Colonic mucosa (tissue), 4 donors: Measurements from ENCODE around the gene NLGN3. TPM values are rescaled to one million over a fixed set of nuclear protein-coding genes. Genes with fewer than 3 reads are reported as not detected.
"Not testable (repeated sequence)": the region's sequence is repeated elsewhere in the genome, so short reads cannot be mapped to it uniquely, and the experiment has no call there.

Experiments used
- DNase-seq: peaks from one replicate; pipeline ENCODE4 v3.0.0-alpha.2; 2020
- H3K27ac ChIP-seq: fragments of 200-600 bp; one replicate; pipeline ENCODE4 v1.8.0; 2021
- H3K27me3 ChIP-seq: fragments of 200-600 bp; one replicate; pipeline ENCODE4 v1.8.0; 2021
- H3K36me3 ChIP-seq: fragments of 200-600 bp; one replicate; pipeline ENCODE4 v1.8.0; 2021
- H3K4me1 ChIP-seq: fragments of 200-600 bp; one replicate; pipeline ENCODE4 v1.8.0; 2021; ENCODE audit warnings: mild to moderate bottlenecking
- H3K4me3 ChIP-seq: fragments of 200-600 bp; one replicate; pipeline ENCODE4 v1.8.0; 2021
- H3K9ac ChIP-seq, 2 donors: one replicate each; pipeline ENCODE4 v1.7.0; 2013; ENCODE audit warnings: control low read depth in 2 of 2, low read depth in 2 of 2, low read length in 2 of 2
- H3K9me3 ChIP-seq: fragments of 200-600 bp; one replicate; pipeline ENCODE4 v1.8.0; 2021
- intact Hi-C: fragments of 100-400 bp; cut with DNase I; formaldehyde crosslinking; loops from one replicate; pipeline ENCODE4 v1.14.1; 2022
- total RNA-seq, 2 donors: library from RNA; stranded (reverse); fragmentation: NEBNext Ultra II Directional in 1 of 2; extraction: Animal tissue kit (Norgen Biotek cat#: 25700) in 1 of 2; gene quantifications; one replicate each; pipeline ENCODE4 v1.2.1, GENCODE V29; 2021
- TF ChIP-seq, protein P1 (sequence below): fragments of 200-600 bp; IDR thresholded peaks from one replicate; pipeline ENCODE4 v1.8.0; 2022; ENCODE audit warnings: antibody characterized with exemption, mild to moderate bottlenecking
- donor health status: healthy.
- donor health status: DM: no; HTN: no; CAD: no.
- donor health status: DM: no; HTN: no; CAD: no.

The NLGN3 gene
- total RNA-seq, 2 donors from 2014 or later = 0.67 to 0.82 TPM

DNA sequence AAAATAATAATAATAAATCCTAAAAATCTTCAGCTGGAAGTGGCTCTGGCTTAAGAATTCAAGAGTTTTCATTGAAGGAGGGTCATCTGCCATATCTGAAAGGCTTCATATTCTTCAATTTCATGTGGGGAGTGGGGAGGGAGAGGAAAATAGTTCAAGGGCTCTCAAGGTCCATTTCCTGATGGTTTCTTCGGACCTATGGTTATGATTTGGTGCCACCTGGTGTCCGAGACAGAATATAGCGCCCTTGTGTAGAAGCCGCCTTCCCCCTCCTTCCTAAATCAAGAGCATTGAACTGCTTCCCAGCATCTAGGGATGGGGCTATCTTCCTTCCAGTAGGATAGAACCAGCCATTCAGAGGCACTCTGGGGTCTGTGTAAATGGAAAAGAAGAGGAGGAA is 34.3 kb downstream of the NLGN3 start:
- intact Hi-C loops = loop anchor here (10.0 kb wide), 2 partner anchors 204 to 414 kb away; no protein-coding TSS in a partner anchor
- H3K27me3 ChIP-seq = no peaks in the 10 kb centered on the region

DNA sequence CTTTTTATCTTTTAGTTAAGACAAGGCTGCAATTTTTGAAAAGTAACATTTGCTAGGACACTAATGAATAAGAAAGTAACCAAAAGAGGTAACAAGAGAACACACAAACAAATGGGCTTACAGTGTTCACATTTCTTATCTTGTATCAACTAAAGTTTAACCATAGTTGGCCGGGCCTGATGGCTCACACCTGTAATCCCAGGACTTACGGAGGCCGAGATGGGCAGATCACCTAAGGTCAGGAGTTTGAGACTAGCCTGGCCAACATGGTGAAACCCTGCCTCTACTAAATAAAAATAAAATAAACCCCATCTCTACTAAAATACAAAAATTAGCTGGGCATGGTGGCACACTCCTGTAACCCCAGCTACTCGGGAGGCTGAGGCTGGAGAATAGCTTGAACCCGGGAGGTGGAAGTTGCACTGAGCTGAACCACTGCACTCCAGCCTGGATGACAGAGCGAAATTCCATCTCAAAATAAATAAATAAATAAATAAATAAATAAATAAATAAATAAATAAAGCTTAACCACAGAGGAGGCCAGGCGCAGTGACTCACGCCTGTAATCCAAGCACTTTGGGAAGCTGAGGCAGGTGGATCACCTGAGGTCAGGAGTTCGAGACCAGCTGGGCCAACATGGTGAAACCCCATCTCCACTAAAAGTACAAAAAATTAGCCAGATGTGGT is 36.1 kb downstream of the NLGN3 start:
- intact Hi-C loops = loop anchor here (10.0 kb wide), 1 partner anchor 74 kb away; the partner anchor contains the start of gene ZMYM3
- H3K27ac ChIP-seq, DNase-seq, H3K9ac ChIP-seq, H3K36me3 ChIP-seq, H3K9me3 ChIP-seq, H3K27me3 ChIP-seq, H3K4me1 ChIP-seq, H3K4me3 ChIP-seq: not testable (repeated sequence)

More for the DNA sequence above, 34.3 kb downstream of the NLGN3 start:
- peak; percentile 59 for DNase-seq
- Histone ChIP-seq H3K4me1 (no peaks in the 10 kb centered on the region), H3K36me3 (no peaks in the 10 kb centered on the region), H3K9me3 (no peaks in the 10 kb centered on the region), H3K27ac (no peak overlapping the region), H3K9ac (no peak overlapping the region), H3K4me3 (no peak overlapping the region)
- TF ChIP-seq, protein P1, sequence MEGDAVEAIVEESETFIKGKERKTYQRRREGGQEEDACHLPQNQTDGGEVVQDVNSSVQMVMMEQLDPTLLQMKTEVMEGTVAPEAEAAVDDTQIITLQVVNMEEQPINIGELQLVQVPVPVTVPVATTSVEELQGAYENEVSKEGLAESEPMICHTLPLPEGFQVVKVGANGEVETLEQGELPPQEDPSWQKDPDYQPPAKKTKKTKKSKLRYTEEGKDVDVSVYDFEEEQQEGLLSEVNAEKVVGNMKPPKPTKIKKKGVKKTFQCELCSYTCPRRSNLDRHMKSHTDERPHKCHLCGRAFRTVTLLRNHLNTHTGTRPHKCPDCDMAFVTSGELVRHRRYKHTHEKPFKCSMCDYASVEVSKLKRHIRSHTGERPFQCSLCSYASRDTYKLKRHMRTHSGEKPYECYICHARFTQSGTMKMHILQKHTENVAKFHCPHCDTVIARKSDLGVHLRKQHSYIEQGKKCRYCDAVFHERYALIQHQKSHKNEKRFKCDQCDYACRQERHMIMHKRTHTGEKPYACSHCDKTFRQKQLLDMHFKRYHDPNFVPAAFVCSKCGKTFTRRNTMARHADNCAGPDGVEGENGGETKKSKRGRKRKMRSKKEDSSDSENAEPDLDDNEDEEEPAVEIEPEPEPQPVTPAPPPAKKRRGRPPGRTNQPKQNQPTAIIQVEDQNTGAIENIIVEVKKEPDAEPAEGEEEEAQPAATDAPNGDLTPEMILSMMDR = peak; percentile 53

DNA sequence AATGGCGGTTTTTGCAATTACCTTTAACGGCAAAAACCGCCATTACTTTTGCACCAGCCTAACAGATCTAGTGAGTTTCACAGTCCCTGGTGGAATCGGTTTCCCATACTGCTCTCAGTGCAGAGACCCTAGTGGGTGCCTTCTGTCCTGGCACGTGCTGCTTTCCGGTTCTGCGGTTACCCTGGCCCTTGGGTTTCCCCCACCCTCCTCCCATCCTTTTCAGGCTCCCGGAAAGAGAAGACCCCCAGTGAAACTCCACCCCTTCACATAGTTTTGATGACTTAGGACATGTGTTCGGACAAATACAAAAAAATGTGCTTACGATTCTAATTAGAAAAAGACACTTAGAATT is 36.9 kb downstream of the NLGN3 start:
- H3K4me3 ChIP-seq = no peak overlapping the region
- peak overlapping the region; percentile 38 for H3K27ac ChIP-seq
- intact Hi-C loops = loop anchor here (10.0 kb wide), 1 partner anchor 73 kb away; the partner anchor contains the start of gene ZMYM3

DNA sequence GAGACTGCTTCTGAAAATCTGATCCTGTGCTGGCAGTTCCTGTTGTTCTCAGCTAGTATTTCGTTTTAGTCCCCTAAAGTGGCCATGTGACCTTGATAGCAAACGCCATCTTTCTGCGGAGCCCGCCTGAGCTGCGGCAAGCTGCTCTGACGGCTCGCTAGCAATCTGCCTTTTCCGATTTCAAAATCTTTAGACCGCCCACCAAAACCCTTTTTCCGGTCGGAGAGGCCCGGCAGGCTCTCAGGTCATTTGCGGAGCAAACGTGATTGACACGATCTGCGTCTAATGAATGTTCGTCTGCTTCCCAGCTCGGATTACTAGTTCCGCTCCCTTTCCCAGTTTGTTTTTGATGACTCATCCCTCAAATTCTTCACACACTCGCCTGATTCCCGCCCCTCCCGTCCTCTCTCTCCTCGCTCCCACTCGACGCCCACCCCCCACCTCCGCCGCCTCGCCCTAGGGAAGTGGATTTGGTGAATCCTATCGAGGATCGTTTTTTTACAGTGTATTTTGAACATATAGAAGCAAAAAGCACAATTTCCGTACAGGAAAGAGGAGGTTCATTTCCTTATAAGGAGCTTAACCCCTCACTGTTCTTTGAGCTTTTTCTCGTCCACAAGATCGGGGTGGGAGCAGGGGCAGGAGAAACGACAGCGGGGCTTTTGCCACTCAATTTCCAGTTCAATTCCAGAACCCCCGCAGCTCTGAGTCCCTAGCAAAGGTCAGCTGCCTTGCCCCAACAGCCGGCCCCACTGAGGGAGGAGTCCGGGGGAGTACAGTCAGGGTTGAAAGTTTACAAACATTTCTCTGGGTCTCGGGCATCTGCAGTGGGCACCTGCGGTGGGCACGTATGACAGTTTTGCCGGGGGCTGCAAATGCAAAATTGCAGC is 37.5 kb downstream of the NLGN3 start:
- TF ChIP-seq, protein P1 = no peak
- intact Hi-C loops = loop anchor here (10.0 kb wide), 1 partner anchor 73 kb away; the partner anchor contains the start of gene ZMYM3
- peak overlapping the region; percentile 15 for H3K4me3 ChIP-seq
- H3K27ac ChIP-seq = peak overlapping the region; percentile 72
- no peaks in the 10 kb centered on the region for H3K9me3 ChIP-seq
- H3K9ac ChIP-seq = peak overlapping the region; percentile 55 to 66
- H3K36me3 ChIP-seq = no peaks in the 10 kb centered on the region
- peak; percentile 89 for DNase-seq
- H3K4me1 ChIP-seq = no peaks in the 10 kb centered on the region
- no peaks in the 10 kb centered on the region for H3K27me3 ChIP-seq

More for the DNA sequence above, 36.9 kb downstream of the NLGN3 start:
- peak; percentile 23 for DNase-seq
- H3K27me3 ChIP-seq = no peaks in the 10 kb centered on the region
- H3K9me3 ChIP-seq = no peaks in the 10 kb centered on the region
- H3K9ac ChIP-seq = peak overlapping the region; percentile 51 to 66
- TF ChIP-seq, protein P1 = no peak
- H3K36me3 ChIP-seq = no peaks in the 10 kb centered on the region
- H3K4me1 ChIP-seq = no peaks in the 10 kb centered on the region

DNA sequence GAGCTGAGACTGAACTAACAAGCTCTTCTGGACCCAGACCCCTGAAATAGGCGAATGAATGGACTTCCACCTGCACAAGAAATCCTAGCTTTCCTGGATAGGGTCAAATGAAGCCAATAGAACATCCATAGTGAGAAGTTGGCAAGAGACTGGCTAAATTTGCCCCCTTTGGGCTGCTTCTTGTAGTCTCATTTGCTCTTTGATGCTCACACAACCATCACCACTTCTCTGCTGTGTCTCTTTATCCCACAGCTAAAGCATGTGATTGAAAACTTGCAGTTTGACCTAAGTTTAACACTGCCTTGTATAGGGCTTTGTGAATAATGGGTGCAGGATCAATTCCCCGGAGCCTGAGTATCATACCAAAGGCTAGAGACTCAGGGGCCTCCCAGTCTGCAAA is 38.2 kb downstream of the NLGN3 start:
- Histone ChIP-seq H3K27ac (peak overlapping the region; percentile 72), H3K9me3 (no peaks in the 10 kb centered on the region), H3K4me1 (no peaks in the 10 kb centered on the region), H3K27me3 (no peaks in the 10 kb centered on the region), H3K9ac (peak overlapping the region in 1 of 2 donors; percentile 64), H3K4me3 (no peak overlapping the region), H3K36me3 (no peaks in the 10 kb centered on the region)
- no peak for DNase-seq
- intact Hi-C loops = loop anchor here (10.0 kb wide), 1 partner anchor 72 kb away; the partner anchor contains the start of gene ZMYM3
- TF ChIP-seq, protein P1 = no peak
